ENCODE data around the gene SMIM44.

- TF ChIP-seq POLR2A (IDR thresholded peaks at IDR 0.05) = no peak
- TF ChIP-seq POLR2AphosphoS5 (IDR thresholded peaks at IDR 0.05; ENCODE audit: insufficient read depth in 1 of 2, low read depth in 1 of 2) = no peak
These were observed 48.5 kb upstream of the SMIM44 start for GRCh38 chr19:3531716-3532115.
